SK-N-SH treated with all-trans-retinoic acid at 6 μM for 48 hours (cell line): ENCODE measurements around the gene RPL27A.

Experiments used
- ATAC-seq: fragments of 200-7000 bp; cut with Tn5 transposase; 3 replicates; pipeline ENCODE4 v1.9.1; 2020; ENCODE audit warnings: mild to moderate bottlenecking, moderate library complexity
- ARNTL ChIP-seq: fragments of 450-650 bp; formaldehyde crosslinking; IDR thresholded peaks from 2 replicates; pipeline ENCODE4 v1.5.0; 2020; ENCODE audit warnings: low read depth, mild to moderate bottlenecking, moderate library complexity, borderline replicate concordance
- BACH2 ChIP-seq: fragments of 250-450 bp; sonication (Bioruptor Pico); IDR thresholded peaks from 2 replicates; pipeline ENCODE4 v1.9.0; 2021; ENCODE audit warnings: mild to moderate bottlenecking, borderline replicate concordance
- CREB5 ChIP-seq: fragments of 250-450 bp; sonication (Bioruptor Pico); IDR thresholded peaks from 2 replicates; pipeline ENCODE4 v1.5.1; 2020; ENCODE audit warnings: low read depth, mild to moderate bottlenecking, moderate library complexity
- CSDC2 ChIP-seq: fragments of 250-450 bp; sonication (Bioruptor Pico); IDR thresholded peaks from 2 replicates; pipeline ENCODE4 v1.5.0; 2020; ENCODE audit warnings: mild to moderate bottlenecking, moderate library complexity
- CSRNP3 ChIP-seq: fragments of 250-450 bp; sonication (Bioruptor Pico); IDR thresholded peaks from 2 replicates; pipeline ENCODE4 v1.5.1; 2021; ENCODE audit warnings: mild to moderate bottlenecking, moderate library complexity
- ESRRG ChIP-seq: fragments of 250-450 bp; sonication (Bioruptor Pico); IDR thresholded peaks from 2 replicates; pipeline ENCODE4 v1.6.1; 2021; ENCODE audit warnings: mild to moderate bottlenecking
- GLIS3 ChIP-seq: fragments of 250-450 bp; sonication (Bioruptor Pico); IDR thresholded peaks from 2 replicates; pipeline ENCODE4 v1.5.0; 2020; ENCODE audit warnings: mild to moderate bottlenecking, moderate library complexity
- ISL1 ChIP-seq: fragments of 250-450 bp; sonication (Bioruptor Pico); IDR thresholded peaks from 2 replicates; pipeline ENCODE4 v2.1.2; 2022; ENCODE audit warnings: mild to moderate bottlenecking, moderate library complexity
- OSR1 ChIP-seq: fragments of 250-450 bp; sonication (Bioruptor Pico); IDR thresholded peaks from 2 replicates; pipeline ENCODE4 v1.8.0; 2022; ENCODE audit warnings: moderate library complexity, mild to moderate bottlenecking, inconsistent platforms
- PATZ1 ChIP-seq: fragments of 250-450 bp; sonication (Bioruptor Pico); IDR thresholded peaks from 2 replicates; pipeline ENCODE4 v1.8.0; 2020; ENCODE audit warnings: mild to moderate bottlenecking, moderate library complexity, borderline replicate concordance
- POU6F1 ChIP-seq: fragments of 250-450 bp; sonication (Bioruptor Pico); IDR thresholded peaks from 2 replicates; pipeline ENCODE4 v1.8.0; 2021; ENCODE audit warnings: low read depth, mild to moderate bottlenecking, moderate library complexity, borderline replicate concordance
- PPARA ChIP-seq: fragments of 250-450 bp; sonication (Bioruptor Pico); IDR thresholded peaks from 2 replicates; pipeline ENCODE4 v1.5.0; 2020; ENCODE audit warnings: mild to moderate bottlenecking, borderline replicate concordance
- RARB ChIP-seq: fragments of 250-450 bp; sonication (Bioruptor Pico); IDR thresholded peaks from 2 replicates; pipeline ENCODE4 v1.8.0; 2021; ENCODE audit warnings: mild to moderate bottlenecking, moderate library complexity
- SNAI2 ChIP-seq: fragments of 250-450 bp; sonication (Bioruptor Pico); IDR thresholded peaks from 2 replicates; pipeline ENCODE4 v1.5.0; 2020; ENCODE audit warnings: mild to moderate bottlenecking, moderate library complexity
- TOX ChIP-seq: fragments of 250-450 bp; sonication (Bioruptor Pico); IDR thresholded peaks from 2 replicates; pipeline ENCODE4 v1.8.0; 2021; ENCODE audit warnings: mild to moderate bottlenecking, moderate library complexity, borderline replicate concordance
- ZC3H10 ChIP-seq: fragments of 250-450 bp; sonication (Bioruptor Pico); IDR thresholded peaks from 2 replicates; pipeline ENCODE4 v1.5.1; 2021; ENCODE audit warnings: mild to moderate bottlenecking, moderate library complexity
- ZFP3 ChIP-seq: fragments of 250-450 bp; sonication (Bioruptor Pico); IDR thresholded peaks from 2 replicates; pipeline ENCODE4 v1.5.0; 2020; ENCODE audit warnings: mild to moderate bottlenecking, moderate library complexity
- ZFP30 ChIP-seq: fragments of 450-650 bp; formaldehyde crosslinking; IDR thresholded peaks from 2 replicates; pipeline ENCODE4 v1.5.0; 2022; ENCODE audit warnings: mild to moderate bottlenecking, moderate library complexity
- ZNF565 ChIP-seq: fragments of 450-650 bp; formaldehyde crosslinking; conservative IDR thresholded peaks from 2 replicates; pipeline ENCODE4 v1.5.0; 2020; ENCODE audit warnings: low read depth, mild to moderate bottlenecking, moderate library complexity
- ZNF70 ChIP-seq: fragments of 450-650 bp; formaldehyde crosslinking; IDR thresholded peaks from 2 replicates; pipeline ENCODE4 v1.5.0; 2020; ENCODE audit warnings: mild to moderate bottlenecking, moderate library complexity
- ZNF8 ChIP-seq: fragments of 450-650 bp; formaldehyde crosslinking; IDR thresholded peaks from 2 replicates; pipeline ENCODE4 v1.5.0; 2020; ENCODE audit warnings: mild to moderate bottlenecking, moderate library complexity

Gene RPL27A

GRCh38 chr11:8721609-8722500, 39.3 kb downstream of the RPL27A start:
- peak; percentile 15 for ATAC-seq
- TF ChIP-seq CREB5 (CRISPR knock-in tag) (no peak), ARNTL (CRISPR knock-in tag) (no peak), ZFP3 (CRISPR knock-in tag) (no peak), ZNF565 (CRISPR knock-in tag) (no peak), PPARA (CRISPR knock-in tag) (no peak), OSR1 (CRISPR knock-in tag) (no peak), ZFP30 (CRISPR knock-in tag) (no peak), PATZ1 (CRISPR knock-in tag) (no peak), ESRRG (CRISPR knock-in tag) (no peak), CSDC2 (CRISPR knock-in tag) (no peak)

GRCh38 chr11:8722809-8723208, 40.2 kb downstream of the RPL27A start:
- no peak for TF ChIP-seq ISL1 (CRISPR knock-in tag)
- no peak for TF ChIP-seq CREB5 (CRISPR knock-in tag)
- no peak for TF ChIP-seq POU6F1 (CRISPR knock-in tag)
- TF ChIP-seq TOX (CRISPR knock-in tag), result no peak
- no peak for TF ChIP-seq ARNTL (CRISPR knock-in tag)
- TF ChIP-seq CSRNP3 (CRISPR knock-in tag), result no peak
- no peak for TF ChIP-seq ZC3H10 (CRISPR knock-in tag)
- TF ChIP-seq ZFP3 (CRISPR knock-in tag), result no peak
- TF ChIP-seq OSR1 (CRISPR knock-in tag), result no peak
- TF ChIP-seq SNAI2 (CRISPR knock-in tag), result no peak
- ATAC-seq, result no peak

- no peak for TF ChIP-seq ISL1 (CRISPR knock-in tag)
- no peak for ATAC-seq
Measured at GRCh38 chr11:8723711-8724110, 41.1 kb downstream of the RPL27A start.

- TF ChIP-seq RARB (CRISPR knock-in tag), result no peak
- TF ChIP-seq TOX (CRISPR knock-in tag), result no peak
- TF ChIP-seq BACH2 (CRISPR knock-in tag), result no peak
- no peak for TF ChIP-seq ZNF565 (CRISPR knock-in tag)
- TF ChIP-seq ZFP30 (CRISPR knock-in tag), result no peak
- no peak for TF ChIP-seq PPARA (CRISPR knock-in tag)
- TF ChIP-seq GLIS3 (CRISPR knock-in tag), result no peak
- TF ChIP-seq ZNF70 (CRISPR knock-in tag), result no peak
- no peak for TF ChIP-seq SNAI2 (CRISPR knock-in tag)
- no peak for TF ChIP-seq PATZ1 (CRISPR knock-in tag)
- TF ChIP-seq ZNF8 (CRISPR knock-in tag), result no peak
- no peak for TF ChIP-seq POU6F1 (CRISPR knock-in tag)
- TF ChIP-seq ARNTL (CRISPR knock-in tag), result no peak
- no peak for TF ChIP-seq OSR1 (CRISPR knock-in tag)
- no peak for ATAC-seq
Measured at GRCh38 chr11:8724682-8725081, 42.1 kb downstream of the RPL27A start.
